GM18505 (cell line): Measurements from ENCODE around the gene MRPS24.
A peak's percentile ranks its signal among the peaks of the same experiment; 100 is the strongest.
"Not testable (repeated sequence)": the region's sequence is repeated elsewhere in the genome, so short reads cannot be mapped to it uniquely, and the experiment has no call there.

Experiments used
- ATAC-seq: cut with Tn5 transposase; IDR thresholded peaks from one replicate; pipeline ENCODE4 v1.9.1; 2021; ENCODE audit not compliant: unreplicated experiment
- POLR2A ChIP-seq: IDR thresholded peaks from 4 replicates; pipeline ENCODE4 v1.6.1; 2011; ENCODE audit warnings: borderline replicate concordance; ENCODE audit not compliant: insufficient read depth, insufficient read length; ENCODE audit errors: extremely low read depth

Gene MRPS24

DNA sequence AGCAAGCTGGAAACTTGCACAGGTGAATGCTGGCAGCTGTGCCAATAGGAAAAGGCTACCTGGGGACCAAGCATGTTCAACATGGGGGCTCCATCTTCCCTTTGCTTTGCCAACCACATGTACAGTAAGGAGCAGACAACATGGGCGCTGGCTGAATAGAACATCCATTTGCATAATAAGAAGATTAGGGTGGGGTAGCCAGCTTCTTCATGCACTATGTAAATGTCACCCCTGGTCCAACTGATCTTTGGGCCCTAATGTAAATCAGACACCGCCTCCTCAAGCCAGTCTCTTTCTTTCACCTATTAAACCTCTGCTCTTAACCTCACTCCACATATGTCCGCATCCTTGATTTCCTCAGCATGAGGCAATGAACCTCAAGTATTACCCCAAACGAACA lies 26.0 kb downstream of the MRPS24 start:
- TF ChIP-seq POLR2A = no peak
- no peak for ATAC-seq

DNA sequence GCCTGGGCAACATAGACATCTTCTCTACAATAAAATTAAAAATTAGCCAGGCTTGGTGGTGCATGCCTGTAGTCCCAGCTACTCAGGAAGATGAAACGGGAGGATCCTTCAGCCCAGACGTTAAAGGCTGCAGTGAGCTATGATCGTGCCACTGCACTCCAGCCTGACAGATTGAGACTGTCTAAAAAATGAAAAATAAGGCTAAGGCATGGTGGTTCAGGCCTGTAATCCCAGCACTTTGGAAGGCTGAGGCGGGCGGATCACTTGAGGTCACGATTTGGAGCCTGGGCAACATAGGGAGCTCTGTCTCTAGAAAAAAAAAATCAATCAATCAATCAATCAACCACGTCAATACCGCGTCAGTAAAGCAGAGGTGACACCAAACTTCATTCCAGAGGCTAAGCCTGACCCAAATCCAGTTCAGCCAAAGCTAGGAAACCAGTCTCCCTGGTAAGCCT lies 31.1 kb downstream of the MRPS24 start:
- no peak for ATAC-seq
- no peak for TF ChIP-seq POLR2A

DNA sequence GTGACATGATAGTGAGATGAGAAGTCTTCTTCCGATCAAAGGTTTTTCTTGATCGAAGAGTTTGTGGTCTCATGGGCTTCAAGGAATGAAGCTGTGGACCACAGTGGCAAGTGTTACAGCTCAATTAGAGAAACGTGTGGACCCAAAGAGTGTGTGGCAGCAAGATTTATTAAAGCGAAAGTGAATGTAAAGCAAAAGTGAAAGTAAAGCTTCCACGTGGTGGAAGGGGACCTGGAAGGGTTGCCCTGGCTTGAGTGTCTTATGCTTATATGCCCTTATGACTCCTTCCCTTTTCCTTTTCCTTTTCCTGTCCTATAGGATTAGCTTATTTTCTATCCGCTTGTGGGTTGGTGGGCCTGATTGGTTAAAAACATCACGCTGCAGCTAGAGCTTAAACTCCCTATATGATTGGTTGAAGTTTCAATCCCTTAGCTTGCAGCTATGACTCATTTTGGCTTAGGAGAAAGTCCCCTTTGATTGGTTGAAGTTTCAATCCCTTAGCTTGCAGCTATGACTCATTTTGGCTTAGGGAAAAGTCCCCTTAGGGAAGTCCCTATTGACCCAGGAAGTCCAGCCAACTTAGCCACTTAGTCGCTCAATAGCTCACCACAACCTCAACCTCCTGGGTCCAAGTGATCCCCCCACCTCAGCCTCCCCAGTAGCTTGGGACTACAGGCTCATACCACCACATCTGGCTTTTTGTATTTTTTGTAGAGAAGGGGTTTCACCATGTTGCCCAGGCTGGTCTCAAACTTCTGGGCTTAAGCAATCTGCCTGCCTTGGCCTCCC lies 34.7 kb downstream of the MRPS24 start:
- peak; percentile 42 for ATAC-seq
- TF ChIP-seq POLR2A = no peak

DNA sequence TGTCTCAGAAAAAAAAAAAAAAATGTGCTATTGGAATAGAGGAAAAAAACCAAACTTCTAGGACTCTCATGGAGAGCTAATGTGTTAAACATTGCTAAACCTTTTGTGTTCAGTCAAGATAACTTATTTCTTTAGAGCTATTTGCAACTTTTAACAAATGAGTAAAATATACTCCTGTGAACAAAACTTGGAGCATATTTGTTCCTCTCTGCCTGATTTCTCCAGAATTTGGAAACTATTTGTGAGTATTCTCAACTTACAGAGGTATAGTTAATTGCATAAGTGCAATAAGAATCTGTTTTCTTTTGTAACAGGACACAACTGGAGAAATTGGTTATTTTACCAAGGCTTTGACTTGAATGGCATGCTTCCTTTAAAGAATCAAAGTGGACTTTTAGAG lies 38.4 kb downstream of the MRPS24 start:
- ATAC-seq = not testable (repeated sequence)

DNA sequence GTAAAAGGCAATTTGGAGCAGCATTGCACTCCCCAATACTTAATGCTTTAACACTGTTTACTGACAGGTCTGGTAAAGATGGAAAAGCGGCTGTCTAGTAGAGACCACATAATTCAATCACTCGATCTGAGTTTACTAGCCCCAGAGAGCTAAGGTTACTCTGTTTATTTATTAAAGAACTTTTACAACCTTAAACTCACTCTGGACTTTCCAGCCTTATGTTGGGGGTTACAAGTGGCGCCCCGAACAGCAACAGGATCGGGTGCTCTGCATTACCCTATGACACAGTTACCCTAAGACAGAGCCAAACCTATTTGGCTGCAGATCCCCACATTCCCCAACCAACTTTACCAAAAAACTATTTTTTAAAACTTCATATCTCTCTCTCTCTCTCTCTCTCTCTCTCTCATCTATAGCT lies 43.9 kb downstream of the MRPS24 start:
- no peak for TF ChIP-seq POLR2A
- ATAC-seq = no peak

DNA sequence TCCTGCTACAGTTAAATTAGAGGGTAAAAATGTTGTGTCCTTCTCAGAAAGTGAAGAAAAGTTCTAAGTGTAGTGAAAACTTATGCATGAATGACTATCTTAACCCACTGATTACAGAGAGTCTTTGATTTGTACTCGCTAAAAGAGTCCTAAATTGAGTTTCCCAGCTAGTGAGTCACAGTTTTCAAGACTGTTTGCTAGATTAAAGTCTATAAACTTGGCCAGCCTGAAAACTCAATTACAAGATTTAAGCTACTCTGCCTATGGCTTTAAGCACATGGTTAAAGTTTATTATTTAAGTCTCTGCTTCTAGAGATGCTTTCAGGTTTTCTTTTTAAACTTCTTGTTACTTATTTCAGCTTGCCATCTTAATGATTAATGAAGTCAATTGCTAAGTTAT lies 44.4 kb downstream of the MRPS24 start:
- ATAC-seq = no peak

DNA sequence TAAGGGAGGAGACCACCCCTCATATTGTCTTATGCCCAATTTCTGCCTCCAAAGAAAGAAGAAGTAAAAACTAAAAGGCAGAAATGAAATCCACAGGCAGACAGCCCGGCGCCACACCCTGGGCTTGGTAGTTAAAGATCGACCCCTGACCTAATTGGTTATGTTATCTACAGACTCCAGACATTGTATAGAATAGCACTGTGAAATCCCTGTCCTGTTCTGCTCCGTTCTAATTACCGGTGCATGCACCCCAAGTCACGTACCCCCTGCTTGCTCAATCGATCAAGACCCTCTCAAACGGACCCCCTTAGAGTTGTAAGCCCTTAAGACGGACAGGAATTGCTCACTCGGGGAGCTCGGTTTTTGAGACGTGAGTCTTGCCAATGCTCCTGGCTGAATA lies 44.8 kb downstream of the MRPS24 start:
- not testable (repeated sequence) for ATAC-seq

More for the DNA sequence above, 44.4 kb downstream of the MRPS24 start:
- TF ChIP-seq POLR2A = no peak

DNA sequence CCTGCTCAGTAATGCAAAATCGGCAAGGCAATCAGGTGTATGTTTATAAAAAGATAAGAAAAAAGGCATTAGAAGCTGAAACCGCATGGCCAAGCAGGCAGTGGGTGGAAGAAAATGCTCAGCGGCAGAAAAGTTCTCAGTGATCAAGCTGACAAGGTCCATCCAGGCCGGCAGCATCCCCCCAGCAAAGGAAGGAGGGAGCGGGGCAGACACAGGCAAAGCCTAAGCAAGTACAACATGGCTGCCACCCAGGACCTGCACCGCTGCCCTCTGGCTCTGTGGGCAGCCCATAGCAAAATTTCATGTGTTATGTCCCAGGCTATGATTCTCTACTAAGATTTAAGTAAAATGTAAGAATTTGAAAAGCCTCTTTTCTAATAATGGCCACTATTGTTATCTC lies 45.4 kb downstream of the MRPS24 start:
- no peak for TF ChIP-seq POLR2A
- no peak for ATAC-seq

DNA sequence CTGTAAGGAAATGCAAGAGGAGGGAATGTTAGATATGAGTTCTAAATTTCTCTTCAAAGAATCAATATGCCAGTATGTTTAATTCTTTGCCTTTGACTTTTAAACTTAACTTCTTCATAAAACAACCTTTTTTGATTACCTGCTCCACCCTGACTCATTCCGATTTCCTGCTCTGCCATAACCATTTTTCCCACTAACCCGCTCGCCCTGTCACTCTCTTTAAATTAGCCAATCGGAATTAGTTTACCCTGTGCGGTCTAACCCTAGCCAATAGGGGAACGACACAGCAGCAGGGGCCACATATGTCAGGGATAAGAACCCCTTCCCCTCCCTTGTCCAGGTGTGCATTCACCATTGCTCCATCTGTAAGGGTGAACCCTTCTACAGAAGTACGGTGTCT lies 45.9 kb downstream of the MRPS24 start:
- ATAC-seq = not testable (repeated sequence)
